Dermis blood vessel endothelial cell (primary cell): ENCODE results near the gene IMP3. TPM values are rescaled to one million over a fixed set of nuclear protein-coding genes. Genes with fewer than 3 reads are reported as not detected.

Experiments
- DNase-seq: peaks from one replicate; pipeline ENCODE4 v3.0.0; 2010
- total RNA-seq: library from RNA; depleted of rRNA; stranded (reverse); fragments of >200 nt; gene quantifications from 2 replicates; pipeline ENCODE4 v1.2.3, GENCODE V29; 2014

Gene IMP3
- total RNA-seq, 1 donor from 2014 or later: 138 TPM

DNA sequence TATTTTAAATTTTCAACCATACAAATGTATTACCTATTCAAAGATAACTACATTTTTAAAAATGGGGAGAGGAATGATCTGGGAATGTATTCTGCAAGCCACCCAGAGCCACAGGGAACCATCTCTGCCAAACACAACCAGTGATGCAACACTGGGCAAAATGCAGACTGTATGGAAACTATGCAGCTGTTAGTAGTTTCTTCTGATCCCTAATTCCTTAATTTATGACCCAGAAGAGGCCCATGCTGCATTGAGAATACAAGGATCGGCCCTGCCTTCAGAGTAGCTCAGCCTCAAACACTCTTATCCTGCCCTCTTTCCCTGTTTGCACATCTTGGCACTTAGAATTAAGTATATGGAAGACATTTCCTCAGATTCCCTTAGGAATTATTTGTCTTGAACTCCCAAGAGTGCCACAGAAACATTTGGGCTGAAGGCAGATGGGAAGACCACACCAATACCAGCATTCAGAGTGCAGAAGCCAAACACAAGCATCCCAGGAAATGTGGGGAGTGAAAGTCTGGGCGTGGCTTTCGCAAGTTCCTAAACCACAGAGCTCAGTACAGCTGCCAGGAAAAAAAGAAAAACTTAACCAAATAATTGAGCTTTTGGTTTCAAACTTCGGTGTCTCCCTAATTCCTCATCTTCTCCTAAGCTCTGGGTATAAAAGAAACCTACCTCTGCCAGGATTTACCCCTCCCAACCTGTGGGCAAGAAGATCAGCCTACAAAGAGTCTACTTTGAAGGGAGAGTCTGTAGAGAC is 19.8 kb downstream of the IMP3 start:
- peak; percentile 24 for DNase-seq

DNA sequence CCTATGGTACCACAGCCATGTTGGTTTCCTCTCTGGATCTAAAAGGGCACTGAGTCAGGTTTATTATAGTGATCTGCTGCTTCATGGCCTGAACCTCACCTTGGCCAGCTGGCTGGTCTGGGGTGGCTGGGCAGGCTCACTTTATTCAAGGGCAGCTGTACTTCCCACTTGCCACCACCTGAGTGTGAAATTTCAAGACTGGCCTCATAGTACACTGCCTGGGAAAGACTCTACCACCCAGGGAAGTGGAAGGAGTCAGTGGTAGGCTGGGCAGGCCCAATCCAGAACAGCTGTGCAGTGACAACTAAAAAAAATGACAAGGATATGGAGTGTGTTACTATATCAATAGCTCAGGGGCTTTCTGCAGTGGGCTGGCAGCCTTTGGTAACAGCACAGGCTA is 23.3 kb downstream of the IMP3 start:
- DNase-seq: no peak

DNA sequence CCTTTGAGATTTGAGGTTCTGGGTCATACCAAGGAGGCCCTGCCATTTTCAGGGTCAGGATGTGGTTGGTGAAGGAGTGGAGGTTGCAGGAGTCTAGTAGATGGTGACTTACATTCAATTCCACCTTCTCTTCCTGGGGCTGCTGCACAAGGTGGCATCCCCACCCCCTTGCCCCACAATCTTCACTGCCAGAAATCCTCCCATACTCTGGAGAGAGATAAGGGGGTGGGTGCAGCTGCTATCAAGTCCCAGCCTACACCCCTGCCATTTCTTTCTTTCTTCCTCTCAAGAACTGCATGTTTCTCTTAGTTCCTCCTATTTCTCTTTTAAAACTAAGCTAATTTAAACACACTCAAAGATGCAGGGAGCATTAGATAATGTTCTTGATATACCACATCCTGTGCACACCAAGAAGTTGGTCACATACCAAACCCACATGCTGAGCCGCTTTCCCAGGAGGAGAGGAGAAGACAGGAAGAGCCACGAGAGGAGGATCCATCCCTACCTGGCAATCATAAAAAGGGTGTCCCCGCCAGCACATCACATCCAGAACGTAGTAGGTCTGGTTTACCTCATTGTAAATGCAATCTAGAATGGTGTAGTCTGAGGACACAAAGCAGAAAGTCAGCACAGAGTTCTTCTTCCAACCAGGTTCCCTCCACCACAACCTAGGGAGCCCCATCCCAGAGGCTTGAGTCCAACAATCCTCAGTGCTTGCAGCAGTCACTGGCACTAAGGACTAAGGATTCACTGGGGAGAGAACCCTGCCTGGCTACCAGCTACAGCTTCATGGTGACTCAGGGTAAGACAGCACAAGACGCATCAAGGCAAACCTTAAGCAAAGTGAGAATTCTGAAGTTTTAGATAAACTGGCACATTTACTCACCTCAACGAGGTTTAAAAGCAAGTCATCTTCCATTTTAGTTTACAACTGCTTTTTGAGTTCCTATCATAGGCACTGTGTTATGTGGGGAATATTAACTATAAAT is 33.0 kb downstream of the IMP3 start:
- DNase-seq: no peak

DNA sequence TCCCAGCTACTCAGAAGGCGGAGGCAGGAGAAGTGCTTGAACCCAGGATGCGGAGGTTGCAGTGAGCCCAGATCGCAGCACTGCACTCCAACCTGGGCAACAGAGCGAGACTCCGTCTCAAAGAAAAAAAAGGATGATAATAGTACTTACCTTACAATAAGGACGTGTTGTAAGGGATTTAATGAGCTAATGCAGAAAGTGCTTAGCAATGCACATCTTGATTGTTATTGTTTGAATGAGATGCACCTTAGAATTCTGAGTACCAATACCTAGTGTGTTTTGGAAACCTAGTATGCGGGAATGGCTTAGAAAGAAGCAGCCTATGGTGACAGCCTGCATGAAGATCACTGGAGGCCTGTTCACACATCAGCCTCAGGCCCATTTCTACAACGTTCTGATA is 34.0 kb downstream of the IMP3 start:
- no peak for DNase-seq

DNA sequence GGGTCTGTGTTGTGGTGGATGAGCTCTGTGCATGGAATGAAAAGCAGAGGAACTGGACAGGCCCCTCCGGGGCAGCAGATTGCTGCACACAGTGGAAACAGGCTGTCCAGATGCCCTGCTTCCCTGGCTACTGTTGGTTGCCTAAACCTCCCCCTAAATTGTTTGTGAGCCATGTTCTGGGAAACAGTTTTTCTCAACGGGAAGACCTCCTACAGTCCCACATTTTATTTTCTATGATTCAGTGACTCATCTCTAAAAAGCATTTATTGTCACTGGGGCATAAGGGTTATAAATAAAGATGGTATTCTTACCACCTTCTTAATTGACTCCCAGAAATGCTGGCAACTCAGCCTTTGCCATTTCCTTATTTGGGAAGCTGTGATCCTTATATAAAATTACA is 40.6 kb downstream of the IMP3 start:
- DNase-seq: no peak

DNA sequence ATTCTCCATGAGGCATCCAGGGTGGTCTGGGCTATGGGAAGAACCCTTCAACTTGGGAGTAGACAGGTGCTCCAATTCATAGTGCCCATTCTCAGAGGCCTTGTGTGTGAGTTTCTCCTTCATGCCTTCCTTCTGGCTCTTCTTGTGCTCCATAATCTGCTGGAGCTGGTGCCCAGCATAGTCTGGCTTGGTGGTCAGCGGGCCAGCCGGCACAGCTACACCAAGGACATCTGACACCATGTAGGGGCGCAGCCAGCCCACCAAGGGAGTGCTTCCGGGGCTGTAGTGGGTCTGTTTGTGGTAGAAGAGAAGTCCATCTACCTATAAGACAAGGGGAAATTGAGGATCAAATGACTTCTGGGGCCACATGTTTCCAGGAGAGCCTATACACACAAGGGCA is 41.7 kb downstream of the IMP3 start:
- DNase-seq: no peak

DNA sequence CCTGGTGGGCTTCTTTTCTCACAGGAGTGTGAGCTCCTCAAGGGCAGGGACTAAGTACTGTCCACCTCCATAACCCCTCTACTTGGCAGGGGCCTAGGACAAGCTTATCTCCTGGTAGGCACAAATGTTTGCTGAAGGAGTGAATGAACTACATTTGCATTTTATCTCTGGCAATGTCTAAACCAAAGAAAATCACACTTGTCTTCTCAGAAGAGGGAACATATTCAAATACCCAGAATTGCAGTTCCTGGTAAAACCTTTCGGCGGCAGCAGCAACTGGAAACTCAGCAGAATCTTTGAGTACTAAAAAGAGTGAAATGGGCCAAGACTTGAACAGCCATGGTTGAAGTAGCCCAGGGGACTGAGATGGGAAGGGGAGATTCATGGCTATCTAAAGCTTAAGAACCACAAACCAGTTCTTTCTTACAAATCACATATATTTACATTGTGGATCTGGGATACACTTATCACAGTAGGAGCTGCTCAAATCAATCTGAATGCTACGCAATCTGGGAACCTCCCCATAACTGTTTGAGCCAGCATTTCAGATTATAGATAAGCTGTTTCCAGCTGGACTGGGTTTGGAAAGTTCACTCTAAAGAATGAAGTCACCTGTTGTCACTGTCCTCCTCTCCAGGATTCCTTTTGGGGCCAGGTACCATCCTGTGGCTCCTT is 42.2 kb downstream of the IMP3 start:
- peak; percentile 49 for DNase-seq

DNA sequence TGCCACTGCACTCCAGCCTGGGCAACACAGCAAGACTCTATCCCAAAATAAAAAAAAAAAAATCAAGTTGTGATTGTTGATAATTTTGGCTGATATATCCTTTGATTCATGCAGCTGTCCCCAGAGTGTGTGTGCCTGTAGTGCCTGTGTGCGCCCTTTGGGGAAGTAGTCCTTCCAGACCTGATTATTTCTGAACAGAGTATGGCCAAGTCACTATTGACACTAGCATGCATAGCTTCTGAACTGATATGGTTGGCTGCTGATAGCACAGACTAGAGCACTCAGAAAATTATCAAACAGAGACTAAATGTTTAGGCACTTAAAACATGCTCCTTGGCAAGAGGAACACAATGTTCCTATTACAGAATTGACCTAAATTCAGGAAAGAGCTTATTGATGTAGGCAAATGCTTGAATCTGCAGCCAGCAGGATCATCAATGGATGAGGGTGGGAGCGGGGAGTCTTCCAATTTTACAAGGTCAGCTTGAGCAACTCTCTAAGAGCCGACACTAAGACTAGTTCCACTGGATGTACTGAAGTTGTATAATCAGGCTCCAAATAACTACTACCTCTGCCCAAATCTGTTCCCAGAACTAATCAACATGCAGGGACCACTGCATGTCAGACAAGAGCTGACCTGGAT is 43.2 kb downstream of the IMP3 start:
- DNase-seq: no peak

DNA sequence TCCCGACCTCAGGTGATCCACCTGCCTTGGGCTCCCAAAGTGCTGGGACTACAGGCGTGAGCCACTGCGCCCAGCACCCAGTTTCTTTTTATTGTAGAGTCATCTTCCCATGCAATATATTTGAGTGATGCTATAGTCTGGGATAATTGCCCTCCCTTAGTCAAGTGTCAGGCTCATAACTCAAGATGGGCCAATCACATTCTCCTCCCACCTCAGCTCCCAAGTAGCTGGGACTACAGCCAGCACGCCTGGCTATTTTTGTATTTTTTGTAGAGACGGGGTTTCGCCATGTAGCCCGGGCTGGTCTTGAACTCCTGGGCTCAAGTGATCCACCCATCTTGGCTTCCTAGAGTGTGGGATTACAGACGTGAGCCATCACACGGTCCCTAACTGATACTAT is 45.7 kb downstream of the IMP3 start:
- no peak for DNase-seq

DNA sequence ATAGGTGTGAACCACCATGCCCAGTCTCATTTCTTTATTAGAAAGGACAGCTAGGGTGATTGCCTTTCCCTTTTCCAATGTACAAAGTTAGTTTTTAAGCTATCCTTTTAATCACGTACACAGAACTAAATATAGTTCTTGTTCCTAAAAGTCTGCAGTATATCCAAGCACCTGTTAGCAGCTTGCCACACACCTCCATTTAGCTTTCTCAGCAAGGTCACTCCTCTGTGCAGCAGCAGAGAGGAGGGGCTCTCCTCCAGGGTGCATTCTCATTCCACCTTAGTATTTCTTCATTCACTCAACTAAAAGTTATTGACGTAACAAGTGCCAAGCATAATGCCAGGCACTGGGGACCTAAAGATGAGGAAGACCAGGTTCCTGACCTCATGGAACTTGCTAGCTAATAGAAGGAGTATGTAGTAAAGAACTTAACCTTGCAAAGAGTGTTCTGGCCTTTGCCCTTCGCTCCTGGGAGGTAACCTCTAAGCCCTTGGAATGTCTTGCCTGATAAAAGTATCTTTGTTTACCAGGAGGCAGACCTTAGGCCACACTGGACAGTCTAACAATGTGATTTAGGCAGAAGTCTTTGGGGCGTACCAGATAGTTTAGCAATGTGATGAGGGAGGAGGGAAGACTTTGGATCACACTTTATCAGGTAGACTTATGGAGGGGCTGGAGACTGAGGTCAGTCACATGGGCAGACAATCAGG is 48.2 kb downstream of the IMP3 start:
- no peak for DNase-seq

DNA sequence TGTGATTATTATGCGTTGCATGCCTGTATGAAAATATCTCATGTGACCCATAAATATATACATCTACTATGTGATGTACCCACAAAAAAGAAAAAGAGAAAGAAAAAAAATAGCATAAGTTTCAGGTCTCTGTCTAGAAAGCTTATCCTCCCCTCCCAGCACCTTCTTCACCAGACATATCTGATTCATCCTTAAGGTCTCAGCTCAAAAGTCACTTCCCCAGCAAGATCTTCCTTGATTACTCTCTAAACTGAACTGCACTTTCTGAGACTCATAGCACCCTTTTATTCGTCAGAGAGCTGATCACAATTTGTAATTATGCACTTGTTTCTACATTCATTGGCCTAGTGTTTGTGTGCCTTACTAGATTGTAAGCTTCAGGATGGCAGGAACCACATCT is 49.8 kb downstream of the IMP3 start:
- no peak for DNase-seq

Other genes starting within 250 kb of the IMP3 start
- 32.0 and 40.8 TPM in 2 replicates for gene SIN3A, start 188.5 kb downstream of the IMP3 start, total RNA-seq
- gene PTPN9, start 60.9 kb downstream of the IMP3 start, total RNA-seq: 17.7 and 25.5 TPM in 2 replicates
- 23.6 and 25.2 TPM in 2 replicates for gene SNUPN, start 14.5 kb downstream of the IMP3 start, total RNA-seq
- gene SNX33, start 7.7 kb upstream of the IMP3 start, total RNA-seq: 13.8 and 19.1 TPM in 2 replicates
- gene CSPG4, start 72.6 kb upstream of the IMP3 start, total RNA-seq: 0.19 and 0.68 TPM in 2 replicates
- gene UBE2Q2, start 203.2 kb upstream of the IMP3 start, total RNA-seq: 68.8 and 69.1 TPM in 2 replicates